H9 (cell line): ENCODE data around the gene KCNMB2. TPM values are rescaled to one million over a fixed set of nuclear protein-coding genes. Genes with fewer than 3 reads are reported as not detected.

ENCODE experiments used
- DNase-seq: peaks from one replicate; pipeline ENCODE4 v3.0.0-alpha.2; 2017
- H2AFZ ChIP-seq: one replicate; pipeline ENCODE4 v1.6.1; 2013; ENCODE audit warnings: mild to moderate bottlenecking, low read length, control low read depth, moderate library complexity
- H2AK5ac ChIP-seq: 2 replicates; pipeline ENCODE4 v1.6.1; 2013; ENCODE audit warnings: low read length, control low read depth, mixed read lengths; ENCODE audit not compliant: insufficient read length
- H2BK120ac ChIP-seq: one replicate; pipeline ENCODE4 v1.6.1; 2013; ENCODE audit warnings: low read depth, mild to moderate bottlenecking, low read length, control low read depth, inconsistent platforms; ENCODE audit not compliant: poor library complexity, severe bottlenecking
- H2BK12ac ChIP-seq: 2 replicates; pipeline ENCODE4 v1.6.1; 2013; ENCODE audit warnings: low read length, control low read depth, mixed read lengths, low read depth; ENCODE audit not compliant: insufficient read length
- H2BK15ac ChIP-seq: 2 replicates; pipeline ENCODE4 v1.6.1; 2013; ENCODE audit warnings: low read depth, low read length, control low read depth
- H2BK20ac ChIP-seq: one replicate; pipeline ENCODE4 v1.6.1; 2013; ENCODE audit warnings: low read depth, mild to moderate bottlenecking, low read length, control low read depth, inconsistent platforms; ENCODE audit not compliant: poor library complexity, severe bottlenecking
- H2BK5ac ChIP-seq: 2 replicates; pipeline ENCODE4 v1.6.1; 2013; ENCODE audit warnings: low read length, control low read depth, mixed read lengths; ENCODE audit not compliant: insufficient read length
- H3K14ac ChIP-seq: 2 replicates; pipeline ENCODE4 v1.6.1; 2013; ENCODE audit warnings: low read length, control low read depth; ENCODE audit not compliant: insufficient read depth
- H3K18ac ChIP-seq: 2 replicates; pipeline ENCODE4 v1.6.1; 2013; ENCODE audit warnings: low read depth, mild to moderate bottlenecking, mixed read lengths, low read length, control low read depth; ENCODE audit not compliant: insufficient read length
- H3K23ac ChIP-seq: 2 replicates; pipeline ENCODE4 v1.6.1; 2013; ENCODE audit warnings: low read length, control low read depth, mixed read lengths, low read depth; ENCODE audit not compliant: insufficient read length
- H3K23me2 ChIP-seq: 2 replicates; pipeline ENCODE4 v1.6.1; 2013; ENCODE audit warnings: low read depth, mild to moderate bottlenecking, mixed read lengths, low read length, control low read depth; ENCODE audit not compliant: insufficient read length, poor library complexity, severe bottlenecking
- H3K27ac ChIP-seq: 2 replicates; pipeline ENCODE4 v1.5.1; 2013; ENCODE audit warnings: low read length, control low read depth, mixed read lengths, low read depth; ENCODE audit not compliant: insufficient read length
- H3K27me3 ChIP-seq: 2 replicates; pipeline ENCODE4 v1.6.1; 2013; ENCODE audit warnings: low read length, control low read depth, inconsistent platforms; ENCODE audit not compliant: insufficient read depth
- H3K4ac ChIP-seq: 2 replicates; pipeline ENCODE4 v1.6.1; 2013; ENCODE audit warnings: low read depth, mild to moderate bottlenecking, control low read depth, inconsistent platforms, low read length, moderate library complexity
- H3K4me1 ChIP-seq: 2 replicates; pipeline ENCODE4 v1.6.1; 2013; ENCODE audit warnings: low read length, control low read depth, inconsistent platforms; ENCODE audit not compliant: insufficient read depth
- H3K4me2 ChIP-seq: 2 replicates; pipeline ENCODE4 v1.6.1; 2013; ENCODE audit warnings: low read length, control low read depth, mixed read lengths; ENCODE audit not compliant: insufficient read length, insufficient read depth
- H3K56ac ChIP-seq: 2 replicates; pipeline ENCODE4 v1.6.1; 2013; ENCODE audit warnings: low read depth, mild to moderate bottlenecking, mixed read lengths, low read length, control low read depth; ENCODE audit not compliant: insufficient read length
- H3K79me1 ChIP-seq: 2 replicates; pipeline ENCODE4 v1.6.1; 2013; ENCODE audit warnings: low read depth, mild to moderate bottlenecking, moderate library complexity, low read length, control low read depth, inconsistent platforms; ENCODE audit not compliant: insufficient read depth, poor library complexity, severe bottlenecking
- H3K79me2 ChIP-seq: 2 replicates; pipeline ENCODE4 v1.6.1; 2013; ENCODE audit warnings: low read length, control low read depth, inconsistent platforms; ENCODE audit not compliant: insufficient read depth
- H3K9ac ChIP-seq: 2 replicates; pipeline ENCODE4 v1.6.1; 2013; ENCODE audit warnings: low read length, control low read depth, mixed read lengths; ENCODE audit not compliant: insufficient read length; ENCODE audit errors: extremely low read depth
- H3K9me3 ChIP-seq: one replicate; pipeline ENCODE4 v1.6.1; 2013; ENCODE audit warnings: low read depth, low read length, inconsistent platforms; ENCODE audit not compliant: control insufficient read depth
- H3T11ph ChIP-seq: one replicate; pipeline ENCODE4 v1.6.1; 2013; ENCODE audit warnings: mild to moderate bottlenecking, low read length, control low read depth, inconsistent platforms
- H4K20me1 ChIP-seq: one replicate; pipeline ENCODE4 v1.6.1; 2013; ENCODE audit not compliant: control insufficient read depth, insufficient read length, insufficient read depth
- H4K5ac ChIP-seq: 2 replicates; pipeline ENCODE4 v1.6.1; 2013; ENCODE audit warnings: low read depth, mild to moderate bottlenecking, mixed read lengths, low read length, control low read depth; ENCODE audit not compliant: insufficient read length
- H4K8ac ChIP-seq: replicated peaks from 2 replicates; pipeline ENCODE4 v1.6.1; 2013; ENCODE audit warnings: low read length, control low read depth, mixed read lengths, low read depth; ENCODE audit not compliant: insufficient read length
- H4K91ac ChIP-seq: 2 replicates; pipeline ENCODE4 v1.6.1; 2013; ENCODE audit warnings: low read depth, mild to moderate bottlenecking, moderate library complexity, mixed read lengths, low read length, control low read depth; ENCODE audit not compliant: insufficient read length
- H3K27ac Mint-ChIP-seq, 3 experiments: 2 replicates in 2 of 3; 3 replicates in 1 of 3; pipeline ENCODE4 v1.8.0; 2020 to 2021; ENCODE audit warnings: mixed read lengths in 3 of 3, mild to moderate bottlenecking in 1 of 3, moderate library complexity in 1 of 3
- H3K27me3 Mint-ChIP-seq: 2 replicates; pipeline ENCODE4 v1.8.0; 2021; ENCODE audit warnings: low read depth, mild to moderate bottlenecking, moderate library complexity, mixed read lengths
- H3K36me3 Mint-ChIP-seq, 3 experiments: 2 replicates in 2 of 3; 3 replicates in 1 of 3; pipeline ENCODE4 v1.8.0; 2020 to 2021; ENCODE audit warnings: low read depth in 3 of 3, mixed read lengths in 3 of 3; ENCODE audit not compliant: insufficient read depth in 1 of 3
- H3K4me1 Mint-ChIP-seq, 2 experiments: 2 replicates each; pipeline ENCODE4 v1.8.0; 2020; ENCODE audit warnings: mixed read lengths in 2 of 2
- H3K4me3 Mint-ChIP-seq, 2 experiments: 2 replicates in 1 of 2; 3 replicates in 1 of 2; pipeline ENCODE4 v1.8.0; 2020 to 2021; ENCODE audit warnings: mild to moderate bottlenecking in 2 of 2, mixed read lengths in 2 of 2, moderate library complexity in 1 of 2
- H3K9me3 Mint-ChIP-seq, 2 experiments: 2 replicates in 1 of 2; 3 replicates in 1 of 2; pipeline ENCODE4 v1.8.0; 2020; ENCODE audit warnings: mild to moderate bottlenecking in 2 of 2, mixed read lengths in 2 of 2, moderate library complexity in 1 of 2
- CTCF ChIP-seq: fragments of 200-600 bp; sonication (generic); conservative IDR thresholded peaks from 3 replicates; pipeline ENCODE4 v1.8.0; 2021; ENCODE audit warnings: antibody characterized with exemption, mild to moderate bottlenecking
- WGBS: extraction: QIAGEN DNeasy Blood & Tissue Kit; methylation state at CpG from one replicate; pipeline ENCODE4 v1.1.7; 2013; ENCODE audit warnings: missing lambda C conversion rate, low lambda C conversion rate, mixed read lengths; ENCODE audit not compliant: insufficient read length; ENCODE audit errors: extremely low coverage; 5-methylcytosine and 5-hydroxymethylcytosine counted together
- total RNA-seq: library from RNA; stranded (reverse); gene quantifications from 2 replicates; pipeline ENCODE4 v1.2.1, GENCODE V29; 2021

KCNMB2 gene
- total RNA-seq, 1 experiment from 2014 or later, result not detected

- H2AK5ac ChIP-seq, result no peak overlapping the region
- H3K9me3 ChIP-seq, result no peaks in the 10 kb centered on the region
- H3K56ac ChIP-seq, result no peak overlapping the region
- no peak overlapping the region for H3K4me3 Mint-ChIP-seq
- H4K8ac ChIP-seq, result no peak overlapping the region
- H3K79me1 ChIP-seq, result no peaks in the 10 kb centered on the region
- H3K18ac ChIP-seq, result no peak overlapping the region
- no peak overlapping the region for H2BK20ac ChIP-seq
- no peak overlapping the region; a peak in 1 of 7 replicates for H3K27ac Mint-ChIP-seq
- no peak overlapping the region for H4K91ac ChIP-seq
- no peak overlapping the region for H2BK120ac ChIP-seq
- no peaks in the 10 kb centered on the region for H3K36me3 Mint-ChIP-seq
- H2BK15ac ChIP-seq, result no peak overlapping the region
- no peak overlapping the region for H3K23ac ChIP-seq
- H3K27me3 Mint-ChIP-seq, result no peaks in the 10 kb centered on the region
- no peak overlapping the region for H2AFZ ChIP-seq
- no peak overlapping the region for H3K9ac ChIP-seq
- TF ChIP-seq CTCF, result no peak
- no peak overlapping the region for H2BK5ac ChIP-seq
- H3K79me2 ChIP-seq, result no peaks in the 10 kb centered on the region
- H2BK12ac ChIP-seq, result no peak overlapping the region
- H4K5ac ChIP-seq, result no peak overlapping the region
- no CpG with 5 or more reads among the region's 5 CpGs for WGBS
- no peaks in the 10 kb centered on the region for H3K23me2 ChIP-seq
- no peaks in the 10 kb centered on the region for H3K4me1 ChIP-seq
- no peak overlapping the region for H3T11ph ChIP-seq
- no peaks in the 10 kb centered on the region for H3K27me3 ChIP-seq
- no peak overlapping the region for H3K4me2 ChIP-seq
- H3K14ac ChIP-seq, result no peak overlapping the region
- no peaks in the 10 kb centered on the region for H4K20me1 ChIP-seq
- DNase-seq, result no peak
- H3K9me3 Mint-ChIP-seq, result no peaks in the 10 kb centered on the region
- H3K4ac ChIP-seq, result no peak overlapping the region
- H3K27ac ChIP-seq, result no peak overlapping the region
- no peaks in the 10 kb centered on the region for H3K4me1 Mint-ChIP-seq
Measured at GRCh38 chr3:178512647-178513046, 23.6 kb upstream of the KCNMB2 start.
